H9 (cell line): ENCODE results near the gene RUNX1. TPM values are rescaled to one million over a fixed set of nuclear protein-coding genes. Genes with fewer than 3 reads are reported as not detected.

Experiments used
- DNase-seq: peaks from one replicate; pipeline ENCODE4 v3.0.0-alpha.2; 2017
- H2AFZ ChIP-seq: one replicate; pipeline ENCODE4 v1.6.1; 2013; ENCODE audit warnings: mild to moderate bottlenecking, low read length, control low read depth, moderate library complexity
- H2AK5ac ChIP-seq: 2 replicates; pipeline ENCODE4 v1.6.1; 2013; ENCODE audit warnings: low read length, control low read depth, mixed read lengths; ENCODE audit not compliant: insufficient read length
- H2BK120ac ChIP-seq: one replicate; pipeline ENCODE4 v1.6.1; 2013; ENCODE audit warnings: low read depth, mild to moderate bottlenecking, low read length, control low read depth, inconsistent platforms; ENCODE audit not compliant: poor library complexity, severe bottlenecking
- H2BK12ac ChIP-seq: 2 replicates; pipeline ENCODE4 v1.6.1; 2013; ENCODE audit warnings: low read length, control low read depth, mixed read lengths, low read depth; ENCODE audit not compliant: insufficient read length
- H2BK15ac ChIP-seq: 2 replicates; pipeline ENCODE4 v1.6.1; 2013; ENCODE audit warnings: low read depth, low read length, control low read depth
- H2BK20ac ChIP-seq: one replicate; pipeline ENCODE4 v1.6.1; 2013; ENCODE audit warnings: low read depth, mild to moderate bottlenecking, low read length, control low read depth, inconsistent platforms; ENCODE audit not compliant: poor library complexity, severe bottlenecking
- H2BK5ac ChIP-seq: 2 replicates; pipeline ENCODE4 v1.6.1; 2013; ENCODE audit warnings: low read length, control low read depth, mixed read lengths; ENCODE audit not compliant: insufficient read length
- H3K14ac ChIP-seq: 2 replicates; pipeline ENCODE4 v1.6.1; 2013; ENCODE audit warnings: low read length, control low read depth; ENCODE audit not compliant: insufficient read depth
- H3K18ac ChIP-seq: 2 replicates; pipeline ENCODE4 v1.6.1; 2013; ENCODE audit warnings: low read depth, mild to moderate bottlenecking, mixed read lengths, low read length, control low read depth; ENCODE audit not compliant: insufficient read length
- H3K23ac ChIP-seq: 2 replicates; pipeline ENCODE4 v1.6.1; 2013; ENCODE audit warnings: low read length, control low read depth, mixed read lengths, low read depth; ENCODE audit not compliant: insufficient read length
- H3K23me2 ChIP-seq: 2 replicates; pipeline ENCODE4 v1.6.1; 2013; ENCODE audit warnings: low read depth, mild to moderate bottlenecking, mixed read lengths, low read length, control low read depth; ENCODE audit not compliant: insufficient read length, poor library complexity, severe bottlenecking
- H3K27ac ChIP-seq: 2 replicates; pipeline ENCODE4 v1.5.1; 2013; ENCODE audit warnings: low read length, control low read depth, mixed read lengths, low read depth; ENCODE audit not compliant: insufficient read length
- H3K27me3 ChIP-seq: 2 replicates; pipeline ENCODE4 v1.6.1; 2013; ENCODE audit warnings: low read length, control low read depth, inconsistent platforms; ENCODE audit not compliant: insufficient read depth
- H3K4ac ChIP-seq: 2 replicates; pipeline ENCODE4 v1.6.1; 2013; ENCODE audit warnings: low read depth, mild to moderate bottlenecking, control low read depth, inconsistent platforms, low read length, moderate library complexity
- H3K4me1 ChIP-seq: 2 replicates; pipeline ENCODE4 v1.6.1; 2013; ENCODE audit warnings: low read length, control low read depth, inconsistent platforms; ENCODE audit not compliant: insufficient read depth
- H3K4me2 ChIP-seq: 2 replicates; pipeline ENCODE4 v1.6.1; 2013; ENCODE audit warnings: low read length, control low read depth, mixed read lengths; ENCODE audit not compliant: insufficient read length, insufficient read depth
- H3K56ac ChIP-seq: 2 replicates; pipeline ENCODE4 v1.6.1; 2013; ENCODE audit warnings: low read depth, mild to moderate bottlenecking, mixed read lengths, low read length, control low read depth; ENCODE audit not compliant: insufficient read length
- H3K79me1 ChIP-seq: 2 replicates; pipeline ENCODE4 v1.6.1; 2013; ENCODE audit warnings: low read depth, mild to moderate bottlenecking, moderate library complexity, low read length, control low read depth, inconsistent platforms; ENCODE audit not compliant: insufficient read depth, poor library complexity, severe bottlenecking
- H3K79me2 ChIP-seq: 2 replicates; pipeline ENCODE4 v1.6.1; 2013; ENCODE audit warnings: low read length, control low read depth, inconsistent platforms; ENCODE audit not compliant: insufficient read depth
- H3K9ac ChIP-seq: 2 replicates; pipeline ENCODE4 v1.6.1; 2013; ENCODE audit warnings: low read length, control low read depth, mixed read lengths; ENCODE audit not compliant: insufficient read length; ENCODE audit errors: extremely low read depth
- H3K9me3 ChIP-seq: one replicate; pipeline ENCODE4 v1.6.1; 2013; ENCODE audit warnings: low read depth, low read length, inconsistent platforms; ENCODE audit not compliant: control insufficient read depth
- H3T11ph ChIP-seq: one replicate; pipeline ENCODE4 v1.6.1; 2013; ENCODE audit warnings: mild to moderate bottlenecking, low read length, control low read depth, inconsistent platforms
- H4K20me1 ChIP-seq: one replicate; pipeline ENCODE4 v1.6.1; 2013; ENCODE audit not compliant: control insufficient read depth, insufficient read length, insufficient read depth
- H4K5ac ChIP-seq: 2 replicates; pipeline ENCODE4 v1.6.1; 2013; ENCODE audit warnings: low read depth, mild to moderate bottlenecking, mixed read lengths, low read length, control low read depth; ENCODE audit not compliant: insufficient read length
- H4K8ac ChIP-seq: replicated peaks from 2 replicates; pipeline ENCODE4 v1.6.1; 2013; ENCODE audit warnings: low read length, control low read depth, mixed read lengths, low read depth; ENCODE audit not compliant: insufficient read length
- H4K91ac ChIP-seq: 2 replicates; pipeline ENCODE4 v1.6.1; 2013; ENCODE audit warnings: low read depth, mild to moderate bottlenecking, moderate library complexity, mixed read lengths, low read length, control low read depth; ENCODE audit not compliant: insufficient read length
- H3K27ac Mint-ChIP-seq, 3 experiments: 2 replicates in 2 of 3; 3 replicates in 1 of 3; pipeline ENCODE4 v1.8.0; 2020 to 2021; ENCODE audit warnings: mixed read lengths in 3 of 3, mild to moderate bottlenecking in 1 of 3, moderate library complexity in 1 of 3
- H3K27me3 Mint-ChIP-seq: 2 replicates; pipeline ENCODE4 v1.8.0; 2021; ENCODE audit warnings: low read depth, mild to moderate bottlenecking, moderate library complexity, mixed read lengths
- H3K36me3 Mint-ChIP-seq, 3 experiments: 2 replicates in 2 of 3; 3 replicates in 1 of 3; pipeline ENCODE4 v1.8.0; 2020 to 2021; ENCODE audit warnings: low read depth in 3 of 3, mixed read lengths in 3 of 3; ENCODE audit not compliant: insufficient read depth in 1 of 3
- H3K4me1 Mint-ChIP-seq, 2 experiments: 2 replicates each; pipeline ENCODE4 v1.8.0; 2020; ENCODE audit warnings: mixed read lengths in 2 of 2
- H3K4me3 Mint-ChIP-seq, 2 experiments: 2 replicates in 1 of 2; 3 replicates in 1 of 2; pipeline ENCODE4 v1.8.0; 2020 to 2021; ENCODE audit warnings: mild to moderate bottlenecking in 2 of 2, mixed read lengths in 2 of 2, moderate library complexity in 1 of 2
- H3K9me3 Mint-ChIP-seq, 2 experiments: 2 replicates in 1 of 2; 3 replicates in 1 of 2; pipeline ENCODE4 v1.8.0; 2020; ENCODE audit warnings: mild to moderate bottlenecking in 2 of 2, mixed read lengths in 2 of 2, moderate library complexity in 1 of 2
- WGBS: extraction: QIAGEN DNeasy Blood & Tissue Kit; methylation state at CpG from one replicate; pipeline ENCODE4 v1.1.7; 2013; ENCODE audit warnings: missing lambda C conversion rate, low lambda C conversion rate, mixed read lengths; ENCODE audit not compliant: insufficient read length; ENCODE audit errors: extremely low coverage; 5-methylcytosine and 5-hydroxymethylcytosine counted together
- total RNA-seq: library from RNA; stranded (reverse); gene quantifications from 2 replicates; pipeline ENCODE4 v1.2.1, GENCODE V29; 2021
- TF ChIP-seq, protein P1 (sequence below): fragments of 200-600 bp; sonication (generic); conservative IDR thresholded peaks from 3 replicates; pipeline ENCODE4 v1.8.0; 2021; ENCODE audit warnings: antibody characterized with exemption, mild to moderate bottlenecking

Gene RUNX1
- total RNA-seq, 1 experiment from 2014 or later = 0.72 TPM

DNA sequence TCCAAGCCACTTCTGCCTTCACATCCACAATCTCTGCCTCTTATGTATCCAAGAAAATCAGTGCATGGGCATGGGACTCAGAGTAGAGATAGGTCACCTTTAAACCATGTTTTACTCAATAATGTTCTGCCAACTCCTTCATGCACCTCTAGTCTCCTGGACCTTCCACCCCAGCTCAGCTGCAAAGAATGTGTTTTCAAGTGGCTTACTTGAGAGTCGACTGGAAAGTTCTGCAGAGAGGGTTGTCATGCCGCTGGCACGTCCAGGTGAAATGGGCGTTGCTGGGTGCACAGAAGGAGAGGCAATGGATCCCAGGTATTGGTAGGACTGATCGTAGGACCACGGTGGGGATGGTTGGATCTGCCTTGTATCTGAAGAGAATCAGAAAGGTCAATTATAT, 250.0 kb downstream of the RUNX1 start:
- H3K36me3 Mint-ChIP-seq = peaks cover 0 to 2% (median 0%) of the 10 kb centered on the region in 3 experiments; a peak in 1 of 7 replicates
- H3K79me2 ChIP-seq = no peaks in the 10 kb centered on the region
- H3K4me1 ChIP-seq = no peaks in the 10 kb centered on the region
- no peak overlapping the region for H2AK5ac ChIP-seq
- no peak overlapping the region for H2BK120ac ChIP-seq
- TF ChIP-seq, protein P1, sequence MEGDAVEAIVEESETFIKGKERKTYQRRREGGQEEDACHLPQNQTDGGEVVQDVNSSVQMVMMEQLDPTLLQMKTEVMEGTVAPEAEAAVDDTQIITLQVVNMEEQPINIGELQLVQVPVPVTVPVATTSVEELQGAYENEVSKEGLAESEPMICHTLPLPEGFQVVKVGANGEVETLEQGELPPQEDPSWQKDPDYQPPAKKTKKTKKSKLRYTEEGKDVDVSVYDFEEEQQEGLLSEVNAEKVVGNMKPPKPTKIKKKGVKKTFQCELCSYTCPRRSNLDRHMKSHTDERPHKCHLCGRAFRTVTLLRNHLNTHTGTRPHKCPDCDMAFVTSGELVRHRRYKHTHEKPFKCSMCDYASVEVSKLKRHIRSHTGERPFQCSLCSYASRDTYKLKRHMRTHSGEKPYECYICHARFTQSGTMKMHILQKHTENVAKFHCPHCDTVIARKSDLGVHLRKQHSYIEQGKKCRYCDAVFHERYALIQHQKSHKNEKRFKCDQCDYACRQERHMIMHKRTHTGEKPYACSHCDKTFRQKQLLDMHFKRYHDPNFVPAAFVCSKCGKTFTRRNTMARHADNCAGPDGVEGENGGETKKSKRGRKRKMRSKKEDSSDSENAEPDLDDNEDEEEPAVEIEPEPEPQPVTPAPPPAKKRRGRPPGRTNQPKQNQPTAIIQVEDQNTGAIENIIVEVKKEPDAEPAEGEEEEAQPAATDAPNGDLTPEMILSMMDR = no peak
- peaks cover 9% of the 10 kb centered on the region for H3K27me3 Mint-ChIP-seq
- no peak overlapping the region for H3K23ac ChIP-seq
- no peaks in the 10 kb centered on the region for H3K27me3 ChIP-seq
- WGBS = no CpG with 5 or more reads among the region's 6 CpGs
- H3K18ac ChIP-seq = no peak overlapping the region
- H3K27ac Mint-ChIP-seq = no peak overlapping the region
- no peak overlapping the region for H2BK5ac ChIP-seq
- no peak overlapping the region for H4K91ac ChIP-seq
- no peak overlapping the region for H2BK15ac ChIP-seq
- H3K4me1 Mint-ChIP-seq = peaks cover 20 to 31% of the 10 kb centered on the region in 2 experiments
- no peak overlapping the region for H3K14ac ChIP-seq
- no peak overlapping the region for H3K56ac ChIP-seq
- no peaks in the 10 kb centered on the region for H3K9me3 Mint-ChIP-seq
- no peak overlapping the region for H3T11ph ChIP-seq
- H2BK20ac ChIP-seq = no peak overlapping the region
- H3K9ac ChIP-seq = no peak overlapping the region
- H3K4ac ChIP-seq = no peak overlapping the region
- no peak overlapping the region for H3K4me2 ChIP-seq
- no peak overlapping the region for H2AFZ ChIP-seq
- no peaks in the 10 kb centered on the region for H3K79me1 ChIP-seq
- H4K20me1 ChIP-seq = no peaks in the 10 kb centered on the region
- no peak overlapping the region for H2BK12ac ChIP-seq
- H3K9me3 ChIP-seq = no peaks in the 10 kb centered on the region
- no peaks in the 10 kb centered on the region for H3K23me2 ChIP-seq
- no peak overlapping the region for H4K5ac ChIP-seq
- no peak overlapping the region for H3K4me3 Mint-ChIP-seq
- no peak overlapping the region for H4K8ac ChIP-seq
- no peak for DNase-seq
- no peak overlapping the region for H3K27ac ChIP-seq
